Uterus (tissue), 2 donors: ENCODE data around the gene FCGBP.
"Not testable (repeated sequence)": the region's sequence is repeated elsewhere in the genome, so short reads cannot be mapped to it uniquely, and the experiment has no call there.

Experiments
- CTCF ChIP-seq, 4 experiments: fragments of 200-600 bp in 2 of 4; fragments of 450-650 bp in 2 of 4; sonication (generic) in 2 of 4; IDR thresholded peaks; one replicate each; pipeline ENCODE4 v1.5.1; 2016 to 2019; ENCODE audit warnings: antibody characterized with exemption in 4 of 4, mild to moderate bottlenecking in 2 of 4, moderate library complexity in 1 of 4
- POLR2A ChIP-seq, 2 donors: fragments of 450-650 bp; IDR thresholded peaks; one replicate each; pipeline ENCODE4 v1.6.1; 2016; ENCODE audit warnings: antibody characterized with exemption in 2 of 2, mild to moderate bottlenecking in 1 of 2, moderate library complexity in 1 of 2

- not testable (repeated sequence) for TF ChIP-seq CTCF, POLR2A (IDR thresholded peaks at IDR 0.05)
Observed at GRCh38 chr19:39891660-39892505, 42.6 kb downstream of the FCGBP start.
